Activated naive CD8-positive, alpha-beta T cell treated with anti-CD3 and anti-CD28 coated beads, Interleukin-2, amount 50 U/mL, for 16 hours (primary cell): ENCODE measurements around the gene FREM1.

ENCODE experiments used
- DNase-seq: peaks from one replicate; pipeline ENCODE4 v3.0.0-alpha.2; 2020; ENCODE audit warnings: low read depth, low spot score

Gene FREM1

DNA sequence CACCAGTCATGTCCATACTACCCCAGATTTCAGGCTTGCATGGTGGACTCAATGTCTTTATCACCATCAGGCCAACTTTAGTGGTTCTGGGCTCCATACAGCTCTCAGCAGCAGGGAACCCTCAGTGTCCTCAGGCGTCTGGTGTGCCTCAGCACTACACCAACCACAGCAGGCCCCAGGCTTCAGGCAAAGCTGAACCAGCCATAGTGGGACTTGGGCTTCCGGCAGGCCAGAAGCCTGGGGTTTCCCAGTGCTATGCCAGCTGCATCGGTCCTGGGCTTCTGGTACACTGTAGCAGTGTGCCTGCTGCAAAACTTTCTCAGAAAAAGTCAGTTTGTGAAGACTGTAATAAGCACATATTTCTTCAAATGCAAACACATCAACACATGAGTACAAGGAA lies 205.9 kb downstream of the FREM1 start:
- no peak for DNase-seq

DNA sequence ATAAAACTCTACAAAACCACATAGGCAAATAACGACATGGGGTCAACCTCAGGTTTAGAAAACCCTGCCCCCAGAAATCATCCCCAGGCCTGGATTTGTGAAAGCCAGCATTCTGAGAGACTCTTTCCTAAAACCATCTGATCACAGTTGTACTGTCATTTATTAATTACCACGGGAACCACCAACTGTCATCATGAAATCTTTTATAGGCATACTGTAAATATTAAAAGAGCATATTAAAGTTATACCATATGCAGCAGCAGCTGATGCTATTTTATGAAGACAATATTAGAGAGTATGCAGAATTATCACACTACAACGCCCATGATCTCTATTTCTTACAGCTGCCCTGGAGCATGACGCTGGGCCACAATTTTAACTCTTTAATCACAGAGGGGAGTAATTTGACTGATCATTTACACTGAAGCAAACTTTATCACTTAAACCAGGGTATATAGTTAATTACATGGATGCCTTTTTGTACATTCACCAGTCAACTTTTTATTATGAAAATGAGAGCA lies 208.0 kb downstream of the FREM1 start:
- DNase-seq: no peak

DNA sequence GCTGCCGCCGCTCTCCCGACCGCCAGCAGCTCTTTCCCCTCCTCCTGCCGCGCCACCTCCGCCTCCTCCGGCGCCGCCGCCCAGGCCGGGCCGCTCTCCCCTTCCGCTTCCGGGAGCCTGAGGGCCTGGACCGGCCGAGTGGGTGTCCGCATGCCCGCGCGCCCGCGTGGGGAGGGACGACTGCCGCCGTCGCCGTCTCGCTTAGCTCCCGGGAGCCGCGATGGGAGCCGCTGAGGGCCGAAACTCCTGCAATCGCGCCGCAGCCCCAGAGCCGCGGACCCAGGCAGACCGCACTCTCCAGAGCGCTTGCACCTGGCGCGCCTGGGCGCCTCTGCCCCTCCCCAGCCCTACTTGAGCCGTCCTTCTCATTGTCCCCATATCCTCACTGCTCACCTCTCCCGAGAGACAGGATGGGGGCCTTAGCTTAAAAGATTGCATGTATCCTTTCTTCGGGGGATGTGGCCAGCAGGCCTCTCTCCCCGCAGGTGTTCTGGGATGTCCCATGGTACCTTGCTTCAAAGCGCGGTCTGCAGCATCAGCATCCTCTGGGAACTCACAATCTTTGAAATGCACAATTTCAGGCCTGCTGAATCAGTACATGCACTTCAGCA lies 216.9 kb downstream of the FREM1 start, which contains the start of gene ZDHHC21:
ZDHHC21 (minus strand) TSS at position 182 of the 611 bp plus-strand sequence. CDS start 19,092 bp downstream, outside the sequence.
- peak; percentile 15 for DNase-seq

DNA sequence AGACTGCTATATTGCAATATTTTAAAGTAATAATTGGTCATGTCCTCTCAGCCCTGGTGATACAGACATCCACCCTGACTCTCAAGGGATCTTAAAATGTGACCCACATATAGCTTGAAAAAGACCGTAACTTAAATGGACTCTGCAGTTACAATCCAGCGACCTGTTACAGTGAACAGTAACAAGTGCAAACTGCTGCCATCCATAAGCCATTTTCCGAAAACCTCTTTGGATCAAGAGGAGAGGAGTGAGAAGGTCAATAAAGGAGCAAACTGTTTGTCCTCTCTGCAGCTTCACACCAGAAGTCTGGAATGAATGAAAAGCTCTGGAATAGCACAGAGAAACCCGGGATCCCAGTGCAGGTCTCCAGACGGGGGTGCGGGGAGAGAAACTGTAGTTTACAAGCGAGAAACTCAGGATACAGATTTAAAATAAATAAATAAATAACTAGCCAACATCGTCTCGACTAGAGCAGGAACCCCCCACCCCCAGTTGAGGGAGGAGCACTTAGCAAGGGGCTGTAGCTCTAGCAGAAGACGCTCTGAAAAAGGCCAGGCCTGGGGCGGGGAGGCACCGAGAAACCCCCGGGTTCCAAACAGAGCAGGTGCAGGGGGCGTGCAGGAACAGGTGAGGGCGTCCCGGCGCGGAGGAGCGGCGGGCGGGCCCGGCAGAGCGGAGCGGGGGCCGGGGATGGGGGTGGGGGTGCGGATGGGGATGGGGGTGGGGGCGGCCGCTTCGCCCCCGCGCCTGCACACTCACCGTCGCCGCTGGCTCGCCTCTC lies 217.6 kb downstream of the FREM1 start:
- DNase-seq: no peak

DNA sequence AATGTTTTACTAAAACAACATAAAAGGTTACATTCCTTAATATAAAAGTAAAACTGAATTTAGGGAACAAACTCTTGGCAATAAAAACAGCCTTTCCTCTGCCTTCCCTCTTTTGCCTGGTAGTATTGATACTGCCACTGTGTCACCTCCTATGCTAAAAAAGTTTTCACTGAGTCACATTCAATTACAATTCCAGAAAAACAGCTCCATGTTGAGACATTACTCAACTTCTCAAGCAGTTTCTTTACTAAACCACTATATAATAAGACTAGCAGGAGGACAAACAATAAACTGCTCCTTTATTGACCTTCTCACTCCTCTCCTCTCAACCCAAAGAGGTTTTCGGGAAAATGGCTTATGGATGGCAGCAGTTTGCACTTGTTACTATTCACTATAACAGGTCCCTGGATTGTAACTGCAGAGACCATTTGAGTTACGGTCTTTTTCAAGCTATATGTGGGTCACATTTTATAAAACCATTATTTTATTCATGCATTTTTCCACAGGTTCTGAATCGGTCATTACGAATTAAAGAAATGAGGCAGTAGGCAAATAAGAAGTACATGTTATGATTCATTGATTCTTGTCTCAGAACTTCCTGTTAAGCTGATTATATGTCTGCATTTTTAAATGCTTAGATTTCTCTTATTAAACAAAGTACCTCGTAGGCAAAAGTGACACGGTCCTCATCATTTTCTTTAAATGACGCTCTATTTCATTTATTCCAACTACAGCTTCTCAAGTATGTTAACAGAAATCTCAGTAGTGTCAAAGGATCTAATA lies 219.1 kb downstream of the FREM1 start:
- DNase-seq: no peak

DNA sequence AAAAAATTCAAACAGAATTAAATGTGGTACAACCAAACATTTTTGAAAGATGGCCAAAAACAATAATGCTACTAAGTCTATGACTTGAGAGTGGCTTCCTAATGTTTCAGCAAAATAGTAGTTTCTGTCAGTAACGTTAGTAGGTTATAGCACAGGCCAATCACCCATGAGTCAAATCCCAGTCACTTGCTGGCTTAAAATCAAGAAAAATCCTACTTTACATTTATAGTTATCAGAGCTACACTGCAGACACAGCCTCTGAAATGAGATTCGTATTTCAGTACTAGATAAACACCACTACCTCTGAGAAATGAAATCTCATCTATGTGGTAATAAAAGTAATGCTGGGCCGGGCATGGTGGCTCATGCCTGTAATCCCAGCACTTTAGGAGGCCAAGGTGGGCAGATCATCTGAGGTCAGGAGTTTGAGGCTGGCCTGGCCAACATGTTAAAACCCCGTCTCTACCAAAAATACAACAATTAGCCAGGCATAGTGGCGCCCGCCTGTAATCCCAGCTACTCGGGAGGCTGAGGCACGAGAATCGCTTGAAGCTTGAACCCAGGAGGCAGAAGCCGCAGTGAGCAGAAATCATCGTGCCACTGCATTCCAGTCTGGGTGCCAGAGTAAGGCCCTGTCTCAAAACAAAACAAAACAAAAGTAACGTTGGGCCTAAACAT lies 223.0 kb downstream of the FREM1 start:
- DNase-seq: no peak

DNA sequence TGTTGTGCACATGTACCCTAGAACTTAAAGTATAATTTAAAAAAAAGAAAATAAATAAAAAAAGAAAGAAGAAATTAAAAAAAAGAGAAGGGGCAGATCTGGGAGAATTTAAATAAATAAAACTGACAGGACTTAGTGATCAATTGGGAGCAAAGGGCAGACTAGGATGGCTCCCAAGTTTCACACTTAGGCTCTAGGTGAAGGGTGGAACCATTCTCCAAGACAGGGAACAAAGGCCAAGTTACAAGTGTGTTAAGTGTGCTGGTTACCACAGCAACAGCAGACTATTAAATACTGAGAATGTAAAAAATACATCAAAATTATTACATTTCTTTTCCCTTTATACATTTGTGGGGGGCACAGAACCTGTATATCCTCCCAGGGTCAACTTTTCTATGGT lies 224.1 kb downstream of the FREM1 start:
- DNase-seq: no peak
